ENCODE results near the gene MYO15B.
"Not testable (repeated sequence)": the region's sequence is repeated elsewhere in the genome, so short reads cannot be mapped to it uniquely, and the experiment has no call there.

Gene MYO15B

GRCh38 chr17:75575197-75575596 is 12.4 kb upstream of the MYO15B start:
- in situ Hi-C loops (cut with MboI; ENCODE audit: low sequenced_read_pairs), result no loop called here

DNA sequence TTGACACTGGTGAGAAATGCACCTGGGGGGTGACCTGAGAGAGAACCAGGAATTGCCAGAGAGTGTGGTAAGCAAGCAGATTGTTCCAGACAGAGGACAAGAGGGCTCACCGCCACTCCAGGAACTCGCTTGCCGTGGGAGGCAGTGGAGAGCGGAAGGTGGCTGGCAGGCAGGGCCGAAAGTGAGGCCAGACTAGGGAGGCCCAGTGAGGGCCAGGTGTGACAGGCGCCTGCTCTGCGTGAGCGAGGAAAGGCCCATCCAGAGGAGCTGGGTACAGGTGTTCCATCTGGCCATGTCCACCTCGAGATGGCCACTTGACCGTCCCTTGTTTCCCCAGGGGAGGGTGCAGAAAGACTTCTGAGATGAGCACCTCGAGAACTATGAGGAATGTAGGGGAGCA is 11.9 kb upstream of the MYO15B start:
- in situ Hi-C loops (cut with MboI; ENCODE audit: low sequenced_read_pairs), result no loop called here

GRCh38 chr17:75576661-75577060 is 10.9 kb upstream of the MYO15B start:
- in situ Hi-C loops (cut with MboI; ENCODE audit: low sequenced_read_pairs), result no loop called here

DNA sequence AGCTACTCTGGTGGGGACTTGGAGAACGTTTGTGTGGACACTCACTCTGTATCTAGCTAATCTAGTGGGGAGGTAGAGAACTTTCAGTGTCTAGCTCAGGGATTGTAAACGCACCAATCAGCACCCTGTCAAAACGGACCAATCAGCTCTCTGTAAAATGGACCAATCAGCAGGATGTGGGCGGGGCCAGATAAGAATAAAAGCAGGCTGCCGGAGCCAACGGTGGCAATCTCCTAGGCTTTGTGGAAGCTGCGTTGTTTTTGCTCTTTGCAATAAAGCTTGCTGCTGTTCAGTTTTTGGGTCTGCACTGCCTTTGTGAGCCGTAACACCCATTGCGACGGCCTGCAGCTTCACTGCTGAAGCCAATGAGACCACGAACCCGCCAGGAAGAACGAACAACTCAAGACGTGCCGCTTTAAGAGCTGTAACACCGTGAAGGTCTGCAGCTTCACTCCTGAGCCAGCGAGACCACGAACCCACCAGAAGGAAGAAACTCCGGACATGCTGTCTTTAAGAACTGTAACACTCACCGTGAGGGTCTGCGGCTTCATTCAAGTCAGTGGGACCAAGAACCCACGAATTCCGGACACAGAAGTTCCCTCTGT is 6.4 kb upstream of the MYO15B start:
- in situ Hi-C loops (cut with MboI; ENCODE audit: low sequenced_read_pairs), result not testable (repeated sequence)

DNA sequence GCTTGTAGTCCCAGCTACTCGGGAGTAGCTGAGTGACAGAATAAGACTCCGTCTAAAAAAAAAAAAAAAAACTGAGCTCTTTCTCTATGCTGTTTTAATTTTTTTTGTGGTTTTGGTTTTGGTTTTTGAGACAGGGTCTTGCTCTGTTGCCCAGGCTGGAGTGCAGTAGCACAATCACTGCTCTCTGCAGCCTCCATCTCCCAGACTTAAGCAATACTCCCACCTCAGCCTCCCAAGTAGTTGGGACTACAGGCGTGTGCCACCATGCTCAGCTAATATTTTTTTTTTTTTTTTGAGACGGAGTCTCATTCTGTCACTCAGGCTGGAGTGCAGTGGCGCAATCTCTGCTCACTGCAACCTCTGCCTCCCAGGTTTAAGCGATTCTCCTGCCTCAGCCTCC is 4.4 kb upstream of the MYO15B start:
- in situ Hi-C loops (cut with MboI; ENCODE audit: low sequenced_read_pairs), result not testable (repeated sequence)

DNA sequence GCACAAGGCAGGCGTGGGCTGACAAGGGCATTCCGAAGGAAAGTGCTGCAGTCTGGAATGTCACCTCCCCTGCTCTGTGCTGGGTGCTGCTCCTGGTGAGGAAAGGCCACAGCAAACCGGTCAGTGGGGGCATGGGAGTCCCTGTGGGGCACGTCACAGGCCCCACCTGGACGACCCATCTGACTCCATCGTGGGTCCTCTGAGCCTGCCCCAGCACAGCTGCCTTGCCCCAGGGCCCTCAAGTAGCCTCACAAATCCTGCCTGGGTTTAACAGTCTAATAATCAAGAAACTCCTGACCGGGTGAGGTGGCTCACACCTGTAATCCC is 2.8 kb upstream of the MYO15B start:
- in situ Hi-C loops (cut with MboI; ENCODE audit: low sequenced_read_pairs), result no loop called here

DNA sequence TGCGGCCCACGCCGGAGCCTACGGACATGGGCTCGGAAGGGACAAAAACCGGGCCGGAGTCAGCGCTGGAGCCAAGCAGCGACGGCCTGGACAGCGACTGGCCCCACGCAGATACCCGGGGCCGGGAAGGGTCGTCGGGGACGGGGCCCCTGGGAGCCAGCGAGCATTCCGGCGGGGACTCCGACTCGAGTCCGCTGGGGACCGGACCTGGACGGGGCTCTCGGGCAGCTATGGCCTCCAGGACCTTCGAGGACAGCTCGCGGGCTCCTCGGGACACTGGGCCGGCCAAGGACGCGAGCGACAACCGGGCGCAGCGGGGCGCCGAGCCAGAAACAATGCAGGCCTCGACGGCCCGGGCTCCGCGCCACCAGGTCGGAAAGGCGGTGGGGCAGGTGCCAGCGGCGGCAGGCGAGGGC is 1.0 kb downstream of the MYO15B start:
- in situ Hi-C loops (cut with MboI; ENCODE audit: low sequenced_read_pairs), result no loop called here

DNA sequence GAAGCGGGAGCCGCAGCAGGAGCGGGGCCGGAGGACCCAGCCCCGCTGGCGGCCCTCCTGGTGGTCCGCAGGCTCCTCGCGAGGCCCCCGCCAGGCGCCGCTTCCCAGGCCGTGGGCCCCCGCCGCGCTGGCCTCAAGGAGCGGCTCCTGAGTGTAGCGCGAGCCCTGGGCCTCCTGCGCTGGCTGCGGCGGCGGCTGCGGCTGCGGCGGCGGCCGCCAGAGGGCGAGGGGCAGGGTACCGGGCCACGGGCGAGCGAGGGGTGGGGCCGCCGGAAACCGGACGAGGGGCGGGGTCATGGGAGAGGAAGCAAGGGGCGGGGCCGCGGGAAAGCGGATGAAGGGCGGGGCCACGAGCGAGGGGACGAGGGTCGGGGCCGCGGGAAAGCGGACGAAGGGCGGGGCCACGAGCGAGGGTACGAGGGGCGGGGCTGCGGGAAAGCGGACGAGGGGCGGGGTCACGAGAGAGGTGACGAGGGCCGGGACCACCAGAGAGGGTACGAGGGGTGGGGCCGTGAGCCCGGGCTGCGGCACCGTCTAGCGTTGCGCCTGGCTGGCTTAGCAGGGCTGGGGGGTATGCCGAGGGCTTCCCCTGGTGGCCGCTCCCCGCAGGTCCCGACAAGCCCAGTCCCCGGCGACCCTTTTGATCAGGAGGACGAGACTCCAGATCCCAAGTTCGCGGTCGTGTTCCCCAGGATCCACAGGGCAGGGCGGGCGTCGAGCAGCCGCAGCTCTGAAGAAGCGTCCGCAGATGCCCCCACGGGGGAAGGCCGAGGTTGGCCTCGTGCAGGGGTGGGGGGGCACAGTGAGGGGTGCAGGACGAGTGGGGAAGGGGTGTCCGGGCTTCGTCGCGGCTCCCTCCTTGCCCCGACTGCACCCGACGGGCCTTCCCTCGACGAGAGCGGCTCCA is 1.7 kb downstream of the MYO15B start:
- in situ Hi-C loops (cut with MboI; ENCODE audit: low sequenced_read_pairs), result no loop called here

GRCh38 chr17:75589919-75590303 is 2.3 kb downstream of the MYO15B start:
- in situ Hi-C loops (cut with MboI; ENCODE audit: low sequenced_read_pairs), result no loop called here

GRCh38 chr17:75590314-75590761 is 2.7 kb downstream of the MYO15B start:
- in situ Hi-C loops (cut with MboI; ENCODE audit: low sequenced_read_pairs), result no loop called here

DNA sequence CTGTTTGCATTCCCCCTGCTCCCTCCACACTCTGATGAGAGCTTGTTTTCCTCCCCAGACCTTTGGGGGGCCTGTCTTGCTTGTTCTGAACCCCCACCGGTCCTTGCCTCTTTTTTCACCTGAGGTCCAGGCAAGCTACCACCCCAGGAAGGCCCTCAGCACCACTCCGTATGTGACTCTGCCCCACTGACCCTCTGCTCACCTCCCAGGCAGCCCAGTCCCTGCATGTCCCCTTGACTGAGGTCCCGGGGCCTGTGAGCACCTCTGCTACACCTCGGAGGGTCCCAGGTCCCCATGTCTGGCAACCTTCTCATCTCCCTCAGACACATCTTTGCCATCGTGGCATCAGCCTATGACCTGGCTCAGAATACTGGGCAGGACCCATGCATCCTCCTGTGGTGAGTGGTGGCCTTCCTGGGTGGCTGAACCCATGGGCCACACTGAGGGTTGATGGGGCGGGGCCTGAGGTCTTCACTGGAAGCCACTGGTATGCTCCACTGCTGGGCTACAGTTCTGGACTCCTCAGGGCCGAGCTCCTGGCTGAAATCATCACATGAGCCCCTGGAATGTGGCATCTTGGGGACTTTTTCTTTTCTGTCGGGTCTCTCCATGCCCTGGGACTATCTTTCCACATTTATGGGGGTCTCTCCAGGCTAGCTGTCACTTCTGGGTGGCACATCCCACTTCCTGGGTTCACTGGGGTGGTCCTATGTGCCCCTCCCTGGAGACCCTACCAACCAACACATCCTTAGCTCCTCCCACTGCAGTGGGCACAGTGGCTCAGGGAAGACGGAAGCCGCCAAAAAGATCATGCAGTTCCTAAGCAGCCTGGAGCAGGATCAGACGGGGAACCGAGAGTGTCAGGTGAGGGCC is 3.5 kb downstream of the MYO15B start:
- in situ Hi-C loops (cut with MboI; ENCODE audit: low sequenced_read_pairs), result no loop called here

DNA sequence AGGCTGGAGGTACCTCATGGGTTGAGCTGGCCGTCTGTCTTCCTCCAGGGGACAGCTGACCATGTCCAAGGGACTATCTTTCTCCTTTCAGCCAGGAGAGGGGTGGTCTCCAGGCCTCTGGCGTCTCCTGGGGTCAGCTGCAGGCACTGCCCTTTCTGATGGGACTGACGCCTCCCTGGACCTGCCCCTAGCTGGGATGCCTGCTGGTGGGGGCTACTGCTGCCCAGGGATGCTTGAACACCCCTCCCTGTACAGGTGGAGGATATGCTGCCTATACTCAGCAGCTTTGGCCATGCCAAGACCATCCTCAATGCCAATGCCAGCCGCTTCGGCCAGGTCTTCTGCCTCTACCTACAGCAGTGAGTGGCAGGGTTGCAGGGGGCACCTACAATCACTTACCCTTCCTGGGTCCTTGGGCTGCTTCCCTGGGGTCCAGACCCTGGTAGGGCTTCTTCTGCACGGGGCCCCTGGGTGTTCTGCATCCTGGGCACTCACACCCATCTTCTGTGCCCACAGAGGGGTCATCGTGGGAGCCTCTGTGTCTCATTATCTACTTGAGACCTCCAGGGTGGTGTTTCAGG is 4.2 kb downstream of the MYO15B start:
- in situ Hi-C loops (cut with MboI; ENCODE audit: low sequenced_read_pairs), result no loop called here

DNA sequence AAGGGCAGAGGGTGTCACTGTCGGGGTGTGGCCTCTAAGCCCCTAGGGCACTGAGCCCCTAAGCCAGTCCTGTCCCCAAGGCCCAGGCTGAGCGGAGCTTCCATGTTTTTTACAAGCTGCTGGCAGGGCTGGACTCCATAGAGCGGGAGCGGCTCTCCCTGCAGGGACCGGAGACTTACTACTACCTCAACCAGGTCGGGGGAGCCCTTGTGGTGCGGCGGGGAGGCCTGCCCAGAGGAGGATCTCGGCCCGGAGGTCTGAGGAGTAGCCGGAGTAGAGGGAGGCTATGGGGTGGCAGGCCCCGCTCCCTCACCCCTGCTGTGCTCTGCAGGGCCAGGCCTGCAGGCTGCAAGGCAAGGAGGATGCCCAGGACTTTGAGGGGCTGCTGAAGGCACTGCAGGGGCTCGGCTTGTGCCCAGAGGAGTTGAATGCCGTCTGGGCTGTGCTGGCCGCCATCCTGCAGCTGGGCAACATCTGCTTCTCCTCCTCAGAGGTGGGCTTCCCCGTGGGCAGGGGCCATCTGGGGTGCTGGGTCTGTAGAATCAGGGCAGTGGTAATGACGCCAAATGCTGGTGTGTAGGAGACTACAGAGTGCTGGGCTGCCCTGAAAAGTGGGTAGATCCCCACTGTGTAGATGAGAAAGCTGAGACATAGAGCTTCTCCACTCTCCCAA is 4.9 kb downstream of the MYO15B start:
- in situ Hi-C loops (cut with MboI; ENCODE audit: low sequenced_read_pairs), result no loop called here

DNA sequence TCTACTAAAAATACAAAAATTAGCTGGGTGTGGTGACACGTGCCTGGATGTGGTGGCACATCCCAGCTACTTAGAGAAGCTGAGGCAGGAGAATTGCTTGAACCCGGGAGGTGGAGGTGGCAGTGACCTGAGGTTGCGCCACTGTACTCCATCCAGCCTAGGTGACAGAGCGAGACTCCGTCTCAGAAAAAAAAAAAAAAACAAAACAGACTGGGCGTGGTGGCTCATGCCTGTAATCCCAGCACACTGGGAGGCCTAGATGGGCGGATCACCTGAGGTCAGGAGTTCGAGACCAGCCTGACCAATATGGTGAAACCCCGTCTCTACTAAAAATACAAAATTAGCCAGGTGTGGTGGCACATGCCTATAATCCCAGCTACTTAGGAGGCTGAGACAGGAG is 5.8 kb downstream of the MYO15B start:
- in situ Hi-C loops (cut with MboI; ENCODE audit: low sequenced_read_pairs), result not testable (repeated sequence)

- in situ Hi-C loops (cut with MboI; ENCODE audit: low sequenced_read_pairs), result no loop called here
These were observed 7.1 kb downstream of the MYO15B start for GRCh38 chr17:75594499-75595283.

DNA sequence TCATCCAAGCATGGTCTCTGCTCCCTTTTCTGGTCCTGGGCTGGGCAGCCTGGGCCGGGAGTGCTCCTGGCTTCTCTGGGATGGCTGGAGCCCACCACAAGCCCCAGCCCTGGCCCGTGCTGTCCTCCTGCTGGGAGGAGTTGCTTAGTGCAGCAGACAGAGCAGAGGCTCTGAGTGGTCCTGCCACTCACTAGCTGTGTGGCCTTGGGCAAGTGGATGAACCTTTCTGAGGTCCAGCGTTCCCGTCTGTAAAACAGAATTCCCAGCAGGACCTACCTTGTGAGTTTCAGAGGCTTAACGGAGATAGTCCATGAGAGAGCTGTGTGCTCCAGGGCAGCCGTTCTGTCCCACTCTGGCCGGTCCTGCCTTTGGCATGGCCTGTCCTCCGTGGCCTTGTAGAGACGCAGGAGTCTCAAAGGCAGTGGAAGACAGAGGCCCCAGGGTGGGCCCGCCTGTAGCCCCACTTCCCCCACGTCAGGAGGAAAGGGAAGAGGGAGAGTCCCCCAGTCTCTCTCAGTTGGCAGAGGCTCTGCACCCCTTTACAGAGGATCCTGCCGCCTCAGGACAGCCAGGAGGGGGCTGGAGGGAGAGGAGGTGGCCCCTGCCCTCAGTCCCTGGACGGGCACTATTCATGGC is 7.8 kb downstream of the MYO15B start:
- in situ Hi-C loops (cut with MboI; ENCODE audit: low sequenced_read_pairs), result no loop called here

DNA sequence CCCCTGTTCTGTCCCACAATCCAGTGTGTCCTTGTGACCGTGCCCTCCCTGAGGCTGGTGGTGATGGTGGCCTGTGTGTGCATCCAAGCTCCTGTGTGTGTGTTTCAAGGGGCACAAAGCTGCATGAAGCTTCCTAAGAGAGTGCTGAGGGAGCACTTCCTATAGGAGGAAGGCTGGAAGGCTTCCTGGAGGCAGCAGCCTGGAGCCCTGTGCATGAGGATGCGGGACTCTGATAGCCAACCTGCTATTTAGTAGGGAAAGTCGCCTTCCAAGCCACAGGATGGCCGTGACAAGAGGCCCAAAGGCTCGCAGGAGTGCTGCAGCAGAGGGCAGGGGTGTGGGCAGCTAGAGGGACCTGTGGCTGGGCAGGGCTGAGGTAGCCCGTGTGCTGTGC is 8.3 kb downstream of the MYO15B start:
- in situ Hi-C loops (cut with MboI; ENCODE audit: low sequenced_read_pairs), result no loop called here

DNA sequence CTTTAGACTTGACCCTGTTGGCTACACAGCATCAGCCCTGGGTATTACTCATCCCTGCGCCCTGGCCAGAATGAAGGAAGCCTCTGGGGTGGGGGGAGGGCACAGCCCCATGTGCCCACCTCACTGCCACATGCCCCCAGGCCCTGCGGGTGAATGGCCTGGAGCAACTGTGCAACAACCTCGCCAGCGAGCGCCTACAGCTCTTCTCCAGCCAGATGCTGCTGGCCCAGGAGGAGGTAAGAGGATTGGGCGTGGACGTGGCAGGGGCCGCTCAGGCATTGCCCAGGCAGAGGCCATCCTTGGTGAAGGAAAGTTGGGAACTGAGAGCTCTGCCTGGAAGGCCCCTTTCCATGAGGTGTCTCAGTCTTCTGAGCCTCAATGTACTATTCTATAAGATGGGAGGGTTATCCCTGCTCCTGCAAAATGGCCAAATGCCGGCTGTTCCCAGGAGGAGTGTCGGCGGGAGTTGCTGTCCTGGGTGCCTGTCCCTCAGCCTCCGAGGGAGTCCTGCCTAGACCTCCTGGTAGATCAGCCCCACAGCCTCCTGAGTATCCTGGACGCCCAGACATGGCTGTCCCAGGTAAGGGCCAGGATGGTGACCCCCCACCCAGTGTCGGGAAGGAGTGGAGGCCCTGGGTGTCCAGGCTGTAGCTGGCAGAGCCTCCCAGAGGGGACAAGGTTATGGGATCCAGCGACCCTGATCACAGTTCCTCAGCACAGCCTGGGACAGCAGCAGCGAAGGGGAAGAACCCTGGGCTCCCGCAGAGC is 8.9 kb downstream of the MYO15B start:
- in situ Hi-C loops (cut with MboI; ENCODE audit: low sequenced_read_pairs), result no loop called here
